GM23248 (cell line): Measurements from ENCODE around the gene ST8SIA4.

Experiments used
- EZH2 ChIP-seq: fragments of 200-600 bp; sonication (generic); IDR thresholded peaks from 2 replicates; pipeline ENCODE4 v1.6.1; 2018; ENCODE audit warnings: antibody characterized with exemption, mild to moderate bottlenecking; ENCODE audit not compliant: insufficient read depth, poor library complexity, severe bottlenecking
- EZH2phosphoT487 ChIP-seq: fragments of 200-600 bp; sonication (generic); IDR thresholded peaks from 2 replicates; pipeline ENCODE4 v1.6.1; 2018; ENCODE audit warnings: antibody characterized with exemption, moderate library complexity, mild to moderate bottlenecking, low read depth; ENCODE audit not compliant: insufficient read depth

GRCh38 chr5:100772548-100772947 lies 130.5 kb downstream of the ST8SIA4 start:
- TF ChIP-seq EZH2 (no peak), EZH2phosphoT487 (no peak)
